ENCODE data around the gene TNFRSF18. TPM values are rescaled to one million over a fixed set of nuclear protein-coding genes. Genes with fewer than 3 reads are reported as not detected.

Gene TNFRSF18
- total and polyA plus RNA-seq, 2 experiments from 2014 or later, result 1.3 TPM; not detected in 1

DNA sequence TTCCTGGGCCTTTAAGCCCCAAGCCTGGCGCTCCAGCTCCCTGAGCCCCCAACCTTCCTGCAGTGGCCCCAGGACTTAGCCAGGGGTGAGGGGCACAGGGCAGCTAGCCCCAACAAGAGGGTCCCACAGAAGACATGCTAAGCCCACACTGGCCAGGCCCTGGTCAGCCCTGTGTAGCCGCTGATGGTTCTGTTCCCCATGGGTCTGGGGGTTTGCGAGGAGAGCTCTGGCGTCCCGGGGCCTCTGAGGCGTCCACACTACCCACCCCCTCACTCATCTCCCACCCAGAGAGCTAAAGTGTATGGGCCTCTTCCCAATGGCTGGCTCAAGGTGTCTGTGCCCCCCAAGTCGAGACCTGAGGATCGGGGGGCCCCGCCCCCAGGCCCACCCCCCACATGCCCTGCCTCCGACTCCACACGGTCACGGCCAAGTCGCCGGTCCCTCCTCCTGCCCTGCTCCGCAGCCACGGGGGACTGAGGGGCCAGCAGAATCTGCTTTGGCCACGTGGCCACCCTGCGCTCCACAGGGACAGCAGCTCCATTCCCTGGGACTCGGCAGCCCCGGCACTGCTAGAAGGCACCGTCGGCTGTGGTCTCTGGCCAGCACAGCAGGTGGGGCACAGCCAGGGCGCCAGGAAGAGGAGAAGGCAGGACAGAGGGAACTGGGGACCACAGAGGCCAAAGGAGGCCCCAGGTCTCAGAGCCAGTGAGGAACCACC lies 7.8 kb downstream of the TNFRSF18 start:
- no peaks in the 10 kb centered on the region for H3K27me3 ChIP-seq
- no peak overlapping the region for H3K27ac ChIP-seq
- H3K9me2 ChIP-seq (replicated peaks; ENCODE audit: insufficient read depth), result no peaks in the 10 kb centered on the region
- H3K79me2 ChIP-seq, result no peaks in the 10 kb centered on the region
- WGBS (ENCODE audit: low lambda C conversion rate, missing lambda C conversion rate), result 85% methylated on average over 14 of the region's 23 CpGs
- no peak overlapping the region for H3K4me3 ChIP-seq
- no peaks in the 10 kb centered on the region for H3K4me1 ChIP-seq (ENCODE audit: insufficient read depth)
- H2AFZ ChIP-seq, result no peak overlapping the region
- no peaks in the 10 kb centered on the region for H3K36me3 ChIP-seq (replicated peaks; ENCODE audit: insufficient read depth, low read depth)
- TF ChIP-seq, protein P1, sequence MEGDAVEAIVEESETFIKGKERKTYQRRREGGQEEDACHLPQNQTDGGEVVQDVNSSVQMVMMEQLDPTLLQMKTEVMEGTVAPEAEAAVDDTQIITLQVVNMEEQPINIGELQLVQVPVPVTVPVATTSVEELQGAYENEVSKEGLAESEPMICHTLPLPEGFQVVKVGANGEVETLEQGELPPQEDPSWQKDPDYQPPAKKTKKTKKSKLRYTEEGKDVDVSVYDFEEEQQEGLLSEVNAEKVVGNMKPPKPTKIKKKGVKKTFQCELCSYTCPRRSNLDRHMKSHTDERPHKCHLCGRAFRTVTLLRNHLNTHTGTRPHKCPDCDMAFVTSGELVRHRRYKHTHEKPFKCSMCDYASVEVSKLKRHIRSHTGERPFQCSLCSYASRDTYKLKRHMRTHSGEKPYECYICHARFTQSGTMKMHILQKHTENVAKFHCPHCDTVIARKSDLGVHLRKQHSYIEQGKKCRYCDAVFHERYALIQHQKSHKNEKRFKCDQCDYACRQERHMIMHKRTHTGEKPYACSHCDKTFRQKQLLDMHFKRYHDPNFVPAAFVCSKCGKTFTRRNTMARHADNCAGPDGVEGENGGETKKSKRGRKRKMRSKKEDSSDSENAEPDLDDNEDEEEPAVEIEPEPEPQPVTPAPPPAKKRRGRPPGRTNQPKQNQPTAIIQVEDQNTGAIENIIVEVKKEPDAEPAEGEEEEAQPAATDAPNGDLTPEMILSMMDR (IDR thresholded peaks at IDR 0.05; ENCODE audit: poor library complexity), result no peak
- TF ChIP-seq EZH2phosphoT487 (IDR thresholded peaks at IDR 0.05; ENCODE audit: low read depth, severe bottlenecking, unreplicated experiment), result no peak
- TF ChIP-seq EZH2 (IDR thresholded peaks at IDR 0.05; ENCODE audit: borderline replicate concordance), result no peak
- no peak for DNase-seq (ENCODE audit: low spot score)
- H4K20me1 ChIP-seq (ENCODE audit: insufficient read depth, poor library complexity, severe bottlenecking), result no peaks in the 10 kb centered on the region
- H3K4me2 ChIP-seq, result no peak overlapping the region
- no peaks in the 10 kb centered on the region for H3K9me3 ChIP-seq (ENCODE audit: low read depth)

DNA sequence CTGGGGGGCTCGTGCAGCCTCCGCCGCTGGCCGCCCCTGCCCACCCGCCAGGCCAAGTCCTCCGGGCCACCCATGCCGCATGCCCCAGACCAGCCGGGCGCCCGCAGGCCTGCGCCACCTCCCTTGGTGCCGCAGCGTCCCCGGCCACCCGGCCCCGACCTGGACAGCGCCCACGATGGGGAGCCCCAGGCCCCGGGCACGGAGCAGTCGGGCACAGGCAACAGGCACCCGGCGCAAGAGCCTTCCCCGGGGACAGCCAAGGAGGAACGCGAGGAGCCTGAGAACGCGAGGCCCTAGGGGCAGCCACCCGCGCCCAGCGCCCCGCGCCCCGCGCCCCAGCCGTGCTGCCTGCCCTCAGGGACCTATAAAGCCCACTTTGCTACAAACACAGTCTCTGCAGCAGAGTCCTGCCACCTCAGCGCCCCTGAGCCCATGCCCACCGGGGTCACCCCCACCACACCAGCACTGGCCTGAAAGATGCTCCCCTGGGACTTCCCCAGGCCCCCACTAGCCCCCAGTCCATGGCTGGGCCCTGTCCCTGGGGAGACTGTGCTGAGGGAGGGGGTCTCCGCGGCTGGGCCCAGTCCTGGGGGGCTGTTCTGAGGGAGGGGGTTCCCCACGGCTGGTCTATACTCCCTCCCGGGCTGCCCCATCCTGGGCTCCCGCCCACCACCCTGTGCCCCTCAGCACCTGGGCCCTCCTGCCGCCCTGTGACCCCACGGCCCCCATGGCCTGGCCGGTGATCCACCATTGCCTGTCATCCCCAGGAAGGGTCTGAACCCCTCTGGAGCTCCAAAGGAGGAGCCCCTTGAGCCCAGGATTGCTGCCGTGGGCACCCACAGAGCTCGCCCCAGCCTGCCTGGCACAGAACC lies 8.6 kb downstream of the TNFRSF18 start:
- no peaks in the 10 kb centered on the region for H3K79me2 ChIP-seq
- H3K4me1 ChIP-seq (ENCODE audit: insufficient read depth), result no peaks in the 10 kb centered on the region
- no peak overlapping the region for H3K4me3 ChIP-seq
- TF ChIP-seq EZH2phosphoT487 (IDR thresholded peaks at IDR 0.05; ENCODE audit: low read depth, severe bottlenecking, unreplicated experiment), result no peak
- no peak overlapping the region for H3K4me2 ChIP-seq
- no peaks in the 10 kb centered on the region for H3K36me3 ChIP-seq (replicated peaks; ENCODE audit: insufficient read depth, low read depth)
- no peaks in the 10 kb centered on the region for H3K9me2 ChIP-seq (replicated peaks; ENCODE audit: insufficient read depth)
- no peaks in the 10 kb centered on the region for H4K20me1 ChIP-seq (ENCODE audit: insufficient read depth, poor library complexity, severe bottlenecking)
- H3K27me3 ChIP-seq, result no peaks in the 10 kb centered on the region
- WGBS (ENCODE audit: low lambda C conversion rate, missing lambda C conversion rate), result 95% methylated on average over 23 of the region's 48 CpGs
- H2AFZ ChIP-seq, result no peak overlapping the region
- DNase-seq (ENCODE audit: low spot score), result no peak
- H3K27ac ChIP-seq, result no peak overlapping the region
- H3K9me3 ChIP-seq (ENCODE audit: low read depth), result no peaks in the 10 kb centered on the region

DNA sequence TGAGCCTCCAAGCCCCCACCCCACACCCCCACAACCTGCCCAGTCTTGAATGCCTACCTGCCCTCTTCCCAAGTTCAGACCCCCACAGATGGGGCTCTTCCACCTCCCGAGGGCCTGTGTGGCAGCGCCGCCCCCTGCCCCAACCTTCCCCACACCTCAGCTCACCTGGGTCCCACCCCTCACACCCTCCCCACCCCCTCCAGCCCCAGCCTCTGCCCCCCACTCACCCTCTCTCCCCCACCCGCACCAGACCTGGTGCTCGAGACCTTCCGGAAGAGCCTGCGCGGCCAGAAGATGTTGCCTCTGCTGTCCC lies 9.2 kb downstream of the TNFRSF18 start:
- H3K36me3 ChIP-seq (replicated peaks; ENCODE audit: insufficient read depth, low read depth), result no peaks in the 10 kb centered on the region
- DNase-seq (ENCODE audit: low spot score), result no peak
- no peaks in the 10 kb centered on the region for H4K20me1 ChIP-seq (ENCODE audit: insufficient read depth, poor library complexity, severe bottlenecking)
- H2AFZ ChIP-seq, result no peak overlapping the region
- H3K4me2 ChIP-seq, result no peak overlapping the region
- no peaks in the 10 kb centered on the region for H3K27me3 ChIP-seq
- WGBS (ENCODE audit: low lambda C conversion rate, missing lambda C conversion rate), result 90% methylated on average over 5 of the region's 8 CpGs
- H3K4me1 ChIP-seq (ENCODE audit: insufficient read depth), result no peaks in the 10 kb centered on the region
- H3K9me3 ChIP-seq (ENCODE audit: low read depth), result no peaks in the 10 kb centered on the region
- H3K79me2 ChIP-seq, result no peaks in the 10 kb centered on the region
- no peak overlapping the region for H3K27ac ChIP-seq
- no peak overlapping the region for H3K4me3 ChIP-seq
- TF ChIP-seq, protein P1 (IDR thresholded peaks at IDR 0.05; ENCODE audit: poor library complexity), result no peak
- TF ChIP-seq EZH2phosphoT487 (IDR thresholded peaks at IDR 0.05; ENCODE audit: low read depth, severe bottlenecking, unreplicated experiment), result no peak
- no peak for TF ChIP-seq EZH2 (IDR thresholded peaks at IDR 0.05; ENCODE audit: borderline replicate concordance)
- no peaks in the 10 kb centered on the region for H3K9me2 ChIP-seq (replicated peaks; ENCODE audit: insufficient read depth)

Data from hepatocyte (in vitro differentiated cells).